ENCODE measurements around the gene SNX32. TPM values are rescaled to one million over a fixed set of nuclear protein-coding genes. Genes with fewer than 3 reads are reported as not detected.

Gene SNX32
- total and polyA plus RNA-seq, 4 experiments from 2014 or later, result 0.42 to 0.93 (median 0.66) TPM

DNA sequence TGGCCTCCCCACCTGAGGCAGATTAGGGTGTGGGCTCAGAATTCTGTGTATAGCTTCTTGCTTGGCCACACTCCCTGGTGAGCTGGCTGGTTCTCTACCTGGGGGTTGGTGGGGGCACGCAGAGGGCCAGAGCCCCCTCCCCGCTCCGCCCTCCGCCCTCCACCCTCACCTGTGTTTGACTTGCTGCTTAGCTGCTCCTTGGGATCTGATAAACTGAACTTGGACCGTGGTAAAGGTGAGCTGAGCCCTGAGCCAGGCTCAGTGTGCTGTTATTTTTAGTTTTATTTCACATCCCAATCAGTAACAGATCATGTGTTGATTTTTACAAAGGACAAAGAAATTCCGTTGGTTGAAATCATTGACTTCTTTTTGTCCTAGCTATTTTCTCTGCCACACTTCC is 44.9 kb upstream of the SNX32 start:
- intact Hi-C loops (cut with micrococcal nuclease), result no loop called here
- Mint-ChIP-seq H3K27me3 (peaks cover 18% of the 10 kb centered on the region in 2 donors), H3K36me3 (no peaks in the 10 kb centered on the region), H3K4me3 (peak overlapping the region in 2 of 8 donors; percentile 34 to 93), H3K27ac (peak overlapping the region in 1 of 7 donors; percentile 70), H3K9me3 (no peaks in the 10 kb centered on the region), H3K4me1 (peaks cover 12 to 52% (median 31%) of the 10 kb centered on the region in 4 donors)
- DNase-seq, result no peak
- Histone ChIP-seq H3K4me1 (ENCODE audit: insufficient read depth, low read length) (peaks cover 41% of the 10 kb centered on the region), H3K9me3 (ENCODE audit: control insufficient read depth in 1 of 2, low read length in 2 of 2) (no peaks in the 10 kb centered on the region), H3K4me3 (ENCODE audit: low read length in 2 of 2) (no peak overlapping the region), H3K27ac (ENCODE audit: low read depth, low read length) (no peak overlapping the region), H3K36me3 (ENCODE audit: insufficient read depth, low read length) (no peaks in the 10 kb centered on the region), H3K27me3 (ENCODE audit: insufficient read depth, low read length) (peaks cover 20% of the 10 kb centered on the region)
- POLR2A ChIA-PET (ENCODE audit: partially characterized antibody), result interaction anchor here (1.2 kb wide), 1 partner anchor 8 kb away, joined by 4 read pairs; the partner anchor contains the start of gene AP5B1
- CTCF ChIA-PET (ENCODE audit: partially characterized antibody), result interaction anchor here (1.8 to 2.3 kb wide), 3 partner anchors 9 to 29 kb away, joined by 5 to 10 read pairs (median 10); partner anchors contain the start of gene AP5B1

GRCh38 chr11:65789230-65790103 is 44.3 kb upstream of the SNX32 start:
- H3K4me3 ChIP-seq (ENCODE audit: low read length in 2 of 2), result no peak overlapping the region
- peaks cover 12 to 52% (median 29%) of the 10 kb centered on the region in 4 donors for H3K4me1 Mint-ChIP-seq
- peaks cover 18% of the 10 kb centered on the region in 2 donors for H3K27me3 Mint-ChIP-seq
- peak overlapping the region in 1 of 8 donors; percentile 33 for H3K4me3 Mint-ChIP-seq
- no peak for DNase-seq
- H3K36me3 ChIP-seq (ENCODE audit: insufficient read depth, low read length), result no peaks in the 10 kb centered on the region
- intact Hi-C loops (cut with micrococcal nuclease), result no loop called here
- H3K27ac ChIP-seq (ENCODE audit: low read depth, low read length), result no peak overlapping the region
- CTCF ChIA-PET (ENCODE audit: partially characterized antibody), result interaction anchor here (0.8 to 4.0 kb wide), 5 partner anchors 9 to 28 kb away, joined by 4 to 20 read pairs (median 10); partner anchors contain the start of gene AP5B1
- POLR2A ChIA-PET (ENCODE audit: partially characterized antibody), result interaction anchor here (1.2 to 2.3 kb wide), 2 partner anchors 9 kb away, joined by 4 to 14 read pairs; partner anchors contain the start of gene AP5B1
- H3K9me3 Mint-ChIP-seq, result no peaks in the 10 kb centered on the region
- peak overlapping the region in 1 of 7 donors; percentile 70 for H3K27ac Mint-ChIP-seq
- H3K27me3 ChIP-seq (ENCODE audit: insufficient read depth, low read length), result peaks cover 20% of the 10 kb centered on the region
- H3K36me3 Mint-ChIP-seq, result no peaks in the 10 kb centered on the region
- no peaks in the 10 kb centered on the region for H3K9me3 ChIP-seq (ENCODE audit: control insufficient read depth in 1 of 2, low read length in 2 of 2)
- peaks cover 41% of the 10 kb centered on the region for H3K4me1 ChIP-seq (ENCODE audit: insufficient read depth, low read length)

GRCh38 chr11:65790104-65790901 is 43.5 kb upstream of the SNX32 start:
- H3K27ac ChIP-seq (ENCODE audit: low read depth, low read length), result no peak overlapping the region
- ChIA-PET CTCF (ENCODE audit: partially characterized antibody) (interaction anchor here (0.8 to 4.0 kb wide), 2 partner anchors 10 to 27 kb away, joined by 4 to 20 read pairs; partner anchors contain the start of gene AP5B1), POLR2A (ENCODE audit: partially characterized antibody) (interaction anchor here (2.3 kb wide), 1 partner anchor 10 kb away, joined by 14 read pairs; the partner anchor contains the start of gene AP5B1)
- DNase-seq, result no peak
- no peak overlapping the region for H3K27ac Mint-ChIP-seq
- H3K4me3 Mint-ChIP-seq, result peak overlapping the region in 1 of 8 donors; percentile 26
- H3K4me3 ChIP-seq (ENCODE audit: low read length in 2 of 2), result no peak overlapping the region
- no peaks in the 10 kb centered on the region for H3K9me3 Mint-ChIP-seq
- intact Hi-C loops (cut with micrococcal nuclease), result no loop called here
- H3K27me3 Mint-ChIP-seq, result peaks cover 18% of the 10 kb centered on the region in 2 donors
- H3K4me1 Mint-ChIP-seq, result peaks cover 9 to 44% (median 23%) of the 10 kb centered on the region in 4 donors
- no peaks in the 10 kb centered on the region for H3K36me3 Mint-ChIP-seq
- no peaks in the 10 kb centered on the region for H3K36me3 ChIP-seq (ENCODE audit: insufficient read depth, low read length)
- peaks cover 20% of the 10 kb centered on the region for H3K27me3 ChIP-seq (ENCODE audit: insufficient read depth, low read length)
- H3K4me1 ChIP-seq (ENCODE audit: insufficient read depth, low read length), result peaks cover 37% of the 10 kb centered on the region
- no peaks in the 10 kb centered on the region for H3K9me3 ChIP-seq (ENCODE audit: control insufficient read depth in 1 of 2, low read length in 2 of 2)

GRCh38 chr11:65790902-65791650 is 42.7 kb upstream of the SNX32 start:
- peaks cover 16 to 18% of the 10 kb centered on the region in 2 donors for H3K27me3 Mint-ChIP-seq
- ChIA-PET POLR2A (ENCODE audit: partially characterized antibody) (interaction anchor here (2.3 kb wide), 1 partner anchor 11 kb away, joined by 14 read pairs; the partner anchor contains the start of gene AP5B1), CTCF (ENCODE audit: partially characterized antibody) (interaction anchor here (0.8 to 4.0 kb wide), 2 partner anchors 11 to 26 kb away, joined by 4 to 20 read pairs; partner anchors contain the start of gene AP5B1)
- H3K4me1 ChIP-seq (ENCODE audit: insufficient read depth, low read length), result peaks cover 29% of the 10 kb centered on the region
- no peak overlapping the region for H3K4me3 ChIP-seq (ENCODE audit: low read length in 2 of 2)
- H3K27ac Mint-ChIP-seq, result no peak overlapping the region
- intact Hi-C loops (cut with micrococcal nuclease), result no loop called here
- H3K27ac ChIP-seq (ENCODE audit: low read depth, low read length), result no peak overlapping the region
- peak overlapping the region in 1 of 8 donors; percentile 16 for H3K4me3 Mint-ChIP-seq
- H3K4me1 Mint-ChIP-seq, result peaks cover 4 to 36% (median 17%) of the 10 kb centered on the region in 4 donors
- no peaks in the 10 kb centered on the region for H3K9me3 Mint-ChIP-seq
- no peak for DNase-seq
- H3K27me3 ChIP-seq (ENCODE audit: insufficient read depth, low read length), result peaks cover 20% of the 10 kb centered on the region
- no peaks in the 10 kb centered on the region for H3K9me3 ChIP-seq (ENCODE audit: control insufficient read depth in 1 of 2, low read length in 2 of 2)
- no peaks in the 10 kb centered on the region for H3K36me3 Mint-ChIP-seq
- H3K36me3 ChIP-seq (ENCODE audit: insufficient read depth, low read length), result no peaks in the 10 kb centered on the region

DNA sequence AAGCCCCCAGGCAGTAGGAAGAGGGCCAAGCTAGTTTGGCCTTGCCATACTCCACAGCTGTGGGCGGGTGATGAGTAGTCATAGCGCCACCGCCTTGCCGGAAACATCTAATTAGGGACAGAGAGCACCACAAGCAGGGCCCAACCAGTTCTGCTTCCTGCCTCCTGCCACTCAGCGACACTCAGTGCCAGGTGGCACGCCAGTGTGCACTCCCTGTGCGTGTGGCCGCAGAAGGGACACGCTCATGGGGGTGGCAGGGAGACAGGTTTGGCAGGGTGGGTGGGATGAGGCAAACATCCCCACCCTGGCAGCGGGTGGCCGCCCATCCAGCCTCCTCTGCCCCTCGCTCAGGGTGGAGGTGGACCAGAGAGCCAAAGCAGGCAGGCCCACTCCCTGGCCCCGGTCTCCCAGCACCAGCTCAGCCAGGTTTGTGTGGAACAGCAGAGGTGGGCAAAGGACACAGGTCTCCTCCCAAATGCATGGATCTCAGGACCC is 42.0 kb upstream of the SNX32 start:
- no peaks in the 10 kb centered on the region for H3K36me3 Mint-ChIP-seq
- no peaks in the 10 kb centered on the region for H3K36me3 ChIP-seq (ENCODE audit: insufficient read depth, low read length)
- CTCF ChIA-PET (ENCODE audit: partially characterized antibody), result interaction anchor here (1.6 to 4.0 kb wide), 2 partner anchors 12 to 26 kb away, joined by 5 to 20 read pairs; partner anchors contain the start of gene AP5B1
- no peak overlapping the region for H3K27ac ChIP-seq (ENCODE audit: low read depth, low read length)
- no peaks in the 10 kb centered on the region for H3K9me3 Mint-ChIP-seq
- peak overlapping the region in 1 of 7 donors; percentile 48 for H3K27ac Mint-ChIP-seq
- intact Hi-C loops (cut with micrococcal nuclease), result no loop called here
- peak in 4 of 5 donors; percentile 34 to 64 (median 42) for DNase-seq
- H3K9me3 ChIP-seq (ENCODE audit: control insufficient read depth in 1 of 2, low read length in 2 of 2), result no peaks in the 10 kb centered on the region
- H3K4me1 Mint-ChIP-seq, result peaks cover 4 to 35% (median 17%) of the 10 kb centered on the region in 4 donors
- H3K4me1 ChIP-seq (ENCODE audit: insufficient read depth, low read length), result peaks cover 25% of the 10 kb centered on the region
- H3K4me3 ChIP-seq (ENCODE audit: low read length in 2 of 2), result no peak overlapping the region
- POLR2A ChIA-PET (ENCODE audit: partially characterized antibody), result interaction anchor here (2.3 kb wide), 1 partner anchor 11 kb away, joined by 14 read pairs; the partner anchor contains the start of gene AP5B1
- H3K4me3 Mint-ChIP-seq, result peak overlapping the region in 1 of 8 donors; percentile 16
- H3K27me3 ChIP-seq (ENCODE audit: insufficient read depth, low read length), result peaks cover 20% of the 10 kb centered on the region
- H3K27me3 Mint-ChIP-seq, result peaks cover 16 to 18% of the 10 kb centered on the region in 2 donors

- peaks cover 25% of the 10 kb centered on the region for H3K4me1 ChIP-seq (ENCODE audit: insufficient read depth, low read length)
- H3K9me3 Mint-ChIP-seq, result no peaks in the 10 kb centered on the region
- no peak overlapping the region for H3K4me3 ChIP-seq (ENCODE audit: low read length in 2 of 2)
- ChIA-PET CTCF (ENCODE audit: partially characterized antibody) (interaction anchor here (1.6 to 4.0 kb wide), 2 partner anchors 12 to 25 kb away, joined by 5 to 20 read pairs; partner anchors contain the start of gene AP5B1), POLR2A (ENCODE audit: partially characterized antibody) (no interaction called here)
- H3K27me3 Mint-ChIP-seq, result peaks cover 14 to 16% of the 10 kb centered on the region in 2 donors
- no peaks in the 10 kb centered on the region for H3K9me3 ChIP-seq (ENCODE audit: control insufficient read depth in 1 of 2, low read length in 2 of 2)
- no peaks in the 10 kb centered on the region for H3K36me3 ChIP-seq (ENCODE audit: insufficient read depth, low read length)
- H3K4me1 Mint-ChIP-seq, result peaks cover 3 to 32% (median 14%) of the 10 kb centered on the region in 4 donors
- H3K27ac ChIP-seq (ENCODE audit: low read depth, low read length), result no peak overlapping the region
- no peak overlapping the region for H3K4me3 Mint-ChIP-seq
- no peaks in the 10 kb centered on the region for H3K36me3 Mint-ChIP-seq
- H3K27me3 ChIP-seq (ENCODE audit: insufficient read depth, low read length), result peaks cover 20% of the 10 kb centered on the region
- intact Hi-C loops (cut with micrococcal nuclease), result no loop called here
- no peak for DNase-seq
- peak overlapping the region in 2 of 7 donors; percentile 23 to 48 for H3K27ac Mint-ChIP-seq
Observed at GRCh38 chr11:65792456-65792855, 41.3 kb upstream of the SNX32 start.
